NB4 (cell line): ENCODE results near the gene UBD.

Experiments
- DNase-seq: peaks from one replicate; pipeline ENCODE4 v3.0.0; 2010; ENCODE audit warnings: low read depth
- H3K4me3 ChIP-seq: one replicate; pipeline ENCODE4 v1.5.1; 2011; ENCODE audit warnings: mild to moderate bottlenecking, low read depth, low read length, moderate library complexity
- CTCF ChIP-seq: IDR thresholded peaks from one replicate; pipeline ENCODE4 v1.5.1; 2012; ENCODE audit warnings: low read depth, low read length
- MAX ChIP-seq: IDR thresholded peaks from 2 replicates; pipeline ENCODE4 v1.6.1; 2011; ENCODE audit warnings: low read depth, low read length
- MYC ChIP-seq: IDR thresholded peaks from 2 replicates; pipeline ENCODE4 v1.6.1; 2011; ENCODE audit warnings: low read depth, low read length
- POLR2A ChIP-seq: IDR thresholded peaks from 2 replicates; pipeline ENCODE4 v1.6.1; 2011; ENCODE audit warnings: mild to moderate bottlenecking; ENCODE audit not compliant: insufficient read length; ENCODE audit errors: extremely low read depth

The UBD gene

DNA sequence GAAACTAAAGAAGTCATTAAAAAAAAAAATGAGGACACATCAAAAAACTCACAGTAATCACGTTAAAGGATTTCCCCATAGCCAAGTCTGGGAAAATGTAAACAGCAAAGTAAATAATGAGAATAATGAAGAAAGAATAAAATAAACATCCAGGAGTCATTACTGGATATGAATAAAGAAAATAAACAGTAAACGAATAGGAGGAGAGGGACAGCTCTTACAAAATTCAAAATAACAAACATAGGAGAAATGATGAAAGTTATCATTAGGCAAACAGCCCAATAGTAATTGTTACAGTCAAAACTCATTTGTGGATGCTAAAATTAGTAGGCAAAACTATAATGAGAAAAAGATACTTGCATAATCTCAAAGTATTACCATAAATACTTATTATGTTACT lies 8.0 kb upstream of the UBD start:
- no peak overlapping the region for H3K4me3 ChIP-seq
- DNase-seq = no peak
- TF ChIP-seq CTCF = no peak
- TF ChIP-seq POLR2A = no peak
- TF ChIP-seq MAX = no peak
- no peak for TF ChIP-seq MYC

DNA sequence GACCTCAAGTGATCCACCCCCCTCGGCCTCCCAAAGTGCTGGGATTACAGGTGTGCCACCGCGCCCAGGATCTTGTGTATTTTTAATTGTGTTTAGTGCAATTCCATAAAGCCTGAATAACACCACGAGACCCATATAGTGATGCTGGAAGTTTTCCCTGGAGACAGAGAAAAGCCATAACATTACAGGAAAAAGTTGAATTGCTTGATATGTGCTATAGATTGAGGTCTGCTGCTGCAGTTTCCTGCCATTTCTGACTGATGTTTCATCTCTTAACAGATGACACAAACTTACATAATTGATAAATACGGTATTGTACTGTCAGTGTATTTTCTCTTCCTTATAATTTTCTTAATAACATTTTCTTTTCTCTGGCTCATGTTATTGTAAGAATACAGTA lies 7.3 kb upstream of the UBD start:
- DNase-seq = no peak
- H3K4me3 ChIP-seq = no peak overlapping the region
- TF ChIP-seq MAX (no peak), POLR2A (no peak), CTCF (no peak), MYC (no peak)

GRCh38 chr6:29564875-29565274 lies 5.3 kb upstream of the UBD start:
- DNase-seq = no peak
- TF ChIP-seq MAX = no peak
- TF ChIP-seq MYC = no peak
- no peak for TF ChIP-seq POLR2A
- no peak for TF ChIP-seq CTCF
- H3K4me3 ChIP-seq = no peak overlapping the region

DNA sequence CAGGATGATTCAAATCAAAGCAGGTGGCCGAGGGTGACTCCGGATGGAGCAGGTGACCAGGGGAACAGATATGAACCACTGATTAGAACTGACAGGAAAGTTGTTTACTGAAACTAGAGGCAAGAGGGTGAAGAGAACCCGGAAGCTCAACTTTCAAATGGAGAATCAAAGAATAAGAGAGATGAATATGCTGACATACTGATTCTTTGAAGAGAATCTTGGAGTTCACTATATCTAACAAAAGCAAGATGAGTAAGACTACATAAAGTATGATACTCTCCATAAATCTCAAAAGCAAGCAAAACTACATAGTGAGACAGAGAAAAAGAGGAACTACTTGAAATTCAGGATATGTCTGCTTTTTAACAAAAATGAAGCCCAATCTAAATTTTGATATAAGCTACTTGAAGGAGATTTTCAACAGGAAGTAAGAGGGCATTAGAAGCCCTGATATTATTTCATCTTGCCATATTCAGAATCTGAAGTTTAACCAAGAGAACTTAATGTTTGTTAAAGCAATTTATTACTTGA lies 4.0 kb upstream of the UBD start:
- DNase-seq = no peak
- H3K4me3 ChIP-seq = no peak overlapping the region
- no peak for TF ChIP-seq MYC
- TF ChIP-seq CTCF = no peak

- no peak for DNase-seq
Measured at GRCh38 chr6:29561606-29562181, 2.2 kb upstream of the UBD start.

GRCh38 chr6:29561091-29561490 lies 1.6 kb upstream of the UBD start:
- no peak for TF ChIP-seq CTCF
- no peak for TF ChIP-seq MYC
- TF ChIP-seq MAX = no peak
- TF ChIP-seq POLR2A = no peak
- no peak for DNase-seq
- no peak overlapping the region for H3K4me3 ChIP-seq

More at GRCh38 chr6:29561606-29562181, 2.2 kb upstream of the UBD start:
- H3K4me3 ChIP-seq = no peak overlapping the region
- TF ChIP-seq MAX (no peak), MYC (no peak)
